Stimulated activated CD4-positive, alpha-beta T cell treated with anti-CD3 and anti-CD28 coated beads, Interleukin-2, amount 100 ng/mL, for 48 hours (primary cell): Measurements from ENCODE around the gene NME3.
"Not testable (repeated sequence)": the region's sequence is repeated elsewhere in the genome, so short reads cannot be mapped to it uniquely, and the experiment has no call there.

Experiments used
- DNase-seq, 2 donors: peaks; one replicate each; pipeline ENCODE4 v3.0.0-alpha.2; 2020

NME3 gene

DNA sequence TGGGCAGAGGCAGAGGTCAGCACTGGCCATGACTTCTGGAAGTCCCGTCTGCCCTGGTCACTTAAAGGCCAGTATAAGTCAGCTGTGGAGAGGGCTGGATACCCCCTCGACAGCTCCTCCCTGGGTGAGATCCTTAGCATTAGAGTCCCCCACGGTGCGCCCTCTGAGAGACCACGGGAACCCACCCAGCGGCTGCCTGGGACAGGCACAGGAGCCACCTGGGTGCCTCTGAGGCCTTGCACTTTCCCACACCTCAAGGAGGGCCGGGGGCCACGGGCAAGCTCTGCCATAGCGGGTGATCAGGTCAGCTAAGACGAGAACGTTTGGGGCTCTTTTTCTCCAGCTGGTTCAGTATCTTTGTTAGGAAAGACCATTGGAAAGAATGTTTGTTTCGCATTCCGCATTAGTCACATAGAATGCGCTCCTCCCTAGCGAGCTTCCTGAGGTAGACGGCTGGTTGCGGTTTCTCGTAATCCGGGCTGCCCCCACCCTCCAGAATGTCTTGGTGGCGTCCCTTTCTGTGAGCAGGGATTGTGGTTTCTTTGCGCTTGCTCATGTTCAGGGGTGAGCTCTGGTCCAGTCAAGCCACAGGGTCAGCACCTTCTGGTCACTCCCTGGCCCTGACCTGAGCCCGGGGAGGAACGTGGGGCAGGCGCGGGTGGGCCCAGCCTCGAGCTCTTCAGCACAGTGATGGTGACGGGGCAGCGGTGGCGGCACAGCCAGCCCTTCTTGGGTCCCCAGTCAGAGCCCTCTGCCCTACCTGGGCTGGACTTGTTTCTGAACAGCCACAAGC, 25.2 kb downstream of the NME3 start:
- DNase-seq, result no peak

DNA sequence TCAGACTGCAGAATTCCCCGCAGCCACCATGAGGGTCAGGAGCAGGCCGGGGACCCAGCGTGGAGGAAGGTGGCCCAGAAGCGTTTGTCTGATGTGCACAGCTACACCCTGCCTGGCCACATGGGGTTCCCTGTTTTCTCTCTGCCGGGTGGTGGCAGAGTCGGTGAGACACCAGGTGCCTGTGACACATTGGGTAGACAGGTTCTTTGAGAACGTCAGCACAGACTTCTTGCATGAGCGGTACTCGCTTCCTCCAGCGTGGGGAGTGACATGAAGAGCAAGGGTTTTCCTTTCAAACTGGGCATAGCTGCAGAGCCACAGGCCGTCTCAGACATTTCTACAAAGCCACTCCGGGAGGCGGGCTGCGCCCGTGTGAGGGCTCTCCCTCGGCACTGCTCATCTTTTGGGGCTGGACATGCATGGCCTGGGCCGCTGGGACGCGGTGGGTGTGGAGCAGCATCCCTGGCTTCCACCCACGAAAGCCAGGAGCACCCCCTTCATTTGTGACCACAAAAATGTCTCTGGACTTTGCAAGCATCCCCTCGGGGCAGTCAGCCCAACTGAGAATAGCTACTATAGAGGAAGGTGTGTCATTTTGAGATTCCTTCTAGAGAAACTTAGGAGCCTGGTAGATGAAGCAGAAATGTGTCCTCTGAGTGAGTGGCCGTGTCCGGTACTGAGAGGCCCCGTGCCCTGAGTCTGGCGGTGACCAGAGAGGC, 26.0 kb downstream of the NME3 start:
- no peak for DNase-seq

DNA sequence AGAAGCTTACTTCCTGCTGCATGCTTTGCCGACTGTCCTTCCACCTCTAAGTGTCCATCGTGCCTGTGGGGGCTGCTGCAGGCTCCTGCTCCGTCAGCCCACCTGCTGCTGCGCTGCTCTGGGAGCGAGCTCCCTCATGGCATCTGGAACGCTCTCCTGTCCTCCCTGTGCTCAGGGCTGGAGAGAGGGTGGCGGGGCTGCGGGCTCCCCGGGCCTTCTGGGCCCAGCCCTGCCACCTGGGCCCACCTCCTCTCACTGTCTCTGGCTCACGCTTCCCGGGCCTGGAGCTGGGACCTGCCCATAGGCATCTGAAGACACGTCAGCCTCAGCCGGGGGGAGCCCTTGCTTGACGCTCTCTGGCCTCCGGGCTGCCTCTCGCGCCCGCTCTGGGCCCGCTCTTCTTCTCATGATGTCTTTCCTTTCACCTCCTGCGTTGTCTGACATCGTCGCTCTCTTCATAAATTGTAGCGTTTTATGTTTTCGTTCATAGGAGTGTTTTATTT, 27.0 kb downstream of the NME3 start:
- DNase-seq, result no peak

DNA sequence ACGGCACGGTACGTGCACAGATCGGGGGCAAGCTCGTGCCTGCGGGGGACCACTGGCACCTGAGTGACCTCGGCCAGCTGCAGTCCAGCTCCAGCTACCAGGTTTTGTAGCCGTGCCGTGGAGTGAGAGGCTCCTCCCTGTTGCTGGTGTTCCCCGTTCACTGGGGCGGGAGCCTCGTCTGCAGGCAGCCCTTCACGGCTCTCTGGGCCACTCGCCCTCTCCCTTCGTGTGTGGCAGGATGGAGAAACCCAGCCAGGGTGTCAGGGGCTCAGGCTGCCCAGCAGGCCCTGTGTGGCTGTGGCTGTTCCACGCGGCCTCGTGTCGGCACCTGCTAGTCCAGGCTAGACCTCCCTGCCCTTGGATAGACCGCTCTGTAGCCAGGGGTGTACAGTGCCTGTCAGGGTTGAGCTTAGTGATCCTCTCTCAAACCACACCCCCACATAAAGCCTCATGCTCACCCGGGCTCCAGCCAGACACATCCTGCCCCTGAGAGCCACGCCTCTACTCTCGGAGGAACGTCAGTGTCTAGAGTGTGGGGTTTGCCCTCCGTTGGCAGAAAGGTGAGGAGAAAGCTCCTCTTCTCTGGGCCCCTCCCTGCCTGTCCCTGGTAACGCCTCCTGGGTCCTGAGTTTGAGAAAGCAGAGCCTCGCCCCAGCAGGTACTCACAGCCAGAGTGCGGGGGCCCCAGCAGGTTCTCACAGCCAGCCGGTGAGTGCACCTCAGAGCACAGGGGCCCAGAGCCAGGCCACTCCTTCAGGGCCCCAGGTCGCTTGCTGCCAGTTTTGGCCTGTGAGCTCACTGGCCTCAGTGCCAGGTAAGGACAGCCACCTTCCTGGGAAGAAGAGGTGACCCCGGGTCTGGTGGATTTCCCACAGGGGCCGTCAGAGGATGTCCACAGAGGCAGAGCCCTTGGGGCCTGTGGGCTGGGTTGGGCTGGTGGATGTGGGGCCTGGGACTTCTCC, 27.7 kb downstream of the NME3 start:
- no peak for DNase-seq

DNA sequence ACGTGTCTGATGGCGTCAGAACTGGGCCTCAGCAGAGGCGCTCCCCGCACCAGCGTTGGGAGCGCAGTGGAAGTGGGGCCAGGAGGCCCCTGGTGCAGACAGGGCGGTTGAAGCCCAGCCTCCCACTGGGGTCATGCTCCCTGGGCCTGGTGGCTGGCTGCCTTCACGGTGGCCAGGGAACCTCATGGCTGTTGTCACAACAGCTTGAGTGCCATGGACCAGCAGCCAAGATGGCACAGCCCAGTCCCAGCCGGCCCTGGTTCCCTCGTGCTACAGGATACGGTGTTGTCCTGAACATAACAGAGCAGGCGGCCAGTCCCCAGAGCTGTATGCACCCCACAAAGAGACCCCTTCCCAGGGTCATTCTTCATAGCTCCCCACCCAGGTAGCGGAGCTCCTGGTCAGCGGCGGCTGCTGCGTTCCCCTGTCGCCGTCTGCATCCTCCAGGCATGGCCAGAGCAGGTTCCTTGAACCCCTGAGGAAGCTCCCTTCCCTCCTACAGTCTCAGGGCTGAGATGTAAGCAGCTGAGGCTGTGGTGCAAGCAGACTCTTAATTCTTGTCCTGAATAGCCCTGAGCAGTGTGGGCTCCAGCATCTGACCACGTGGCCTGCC, 29.7 kb downstream of the NME3 start:
- DNase-seq, result no peak

DNA sequence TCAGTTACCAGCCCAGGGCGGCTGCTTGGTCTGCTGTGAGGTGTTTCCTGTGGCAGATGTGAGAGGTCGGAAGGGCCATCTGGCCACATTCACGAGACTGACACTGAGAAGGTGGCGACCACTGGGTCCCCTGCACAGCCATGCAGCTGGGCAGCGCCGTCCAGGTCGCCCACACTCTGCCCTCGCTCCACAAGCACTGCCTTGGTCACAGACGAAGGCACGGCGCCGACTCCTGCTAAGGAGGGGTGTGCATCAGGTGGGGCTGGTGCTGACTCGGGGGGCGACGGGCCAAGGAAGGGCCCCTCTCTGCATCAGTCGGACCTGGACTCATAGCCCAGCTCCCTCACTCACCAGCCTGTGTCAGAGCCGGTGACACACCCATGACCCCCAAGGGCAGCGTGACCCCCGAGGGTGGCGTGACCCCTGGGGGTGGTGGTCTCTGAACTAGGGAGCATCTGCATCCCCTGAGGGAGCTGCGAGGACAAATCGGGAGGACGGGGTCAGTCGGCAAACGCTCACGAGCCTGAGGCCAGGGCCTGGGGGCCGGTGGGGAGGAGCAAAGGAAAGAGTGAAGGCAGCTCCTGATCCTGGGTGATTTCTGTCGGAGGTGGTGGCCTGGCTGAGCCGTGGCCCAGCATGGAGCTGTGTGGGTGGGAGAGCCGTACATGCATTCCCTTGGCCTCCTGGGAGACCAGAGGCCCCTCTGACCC, 30.4 kb downstream of the NME3 start:
- DNase-seq, result no peak

DNA sequence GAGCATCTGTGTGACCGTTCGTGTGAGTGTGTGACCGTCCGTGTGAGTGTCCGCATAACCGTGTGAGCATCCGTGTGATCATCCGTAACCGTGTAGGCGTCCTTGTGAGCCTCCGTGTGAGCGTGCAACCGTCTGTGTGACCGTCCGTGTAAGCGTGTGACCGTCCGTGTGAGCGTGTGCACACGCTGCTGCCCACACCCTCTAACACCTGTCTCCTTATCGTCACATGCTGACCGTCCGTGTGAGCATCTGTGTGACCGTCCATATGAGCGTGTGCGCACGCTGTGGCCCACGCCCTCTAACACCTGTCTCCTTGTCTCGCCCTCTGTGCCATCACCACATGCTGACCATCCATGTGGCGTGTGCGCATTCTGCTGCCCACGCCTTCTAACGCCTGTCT, 31.1 kb downstream of the NME3 start:
- DNase-seq, result no peak

DNA sequence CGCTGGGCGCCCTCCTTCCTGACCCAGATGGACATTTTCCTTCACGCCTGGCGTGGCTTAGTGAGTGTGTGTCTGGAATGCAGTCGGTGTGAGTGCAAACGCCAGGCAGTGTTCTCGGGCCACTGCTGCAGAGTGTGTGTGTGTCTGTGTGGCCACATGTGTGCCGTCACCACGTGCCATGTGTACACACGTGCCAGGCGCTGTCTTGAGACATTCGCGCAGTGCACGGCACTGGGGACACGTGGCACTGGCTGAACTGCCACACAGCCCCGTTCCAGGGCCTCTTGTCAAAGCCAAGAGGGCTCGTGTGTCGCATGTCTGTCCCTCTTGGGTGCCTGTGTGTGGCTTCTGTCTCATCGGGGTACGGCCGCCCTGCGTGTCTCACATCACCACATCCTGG, 36.5 kb downstream of the NME3 start:
- DNase-seq, result no peak

DNA sequence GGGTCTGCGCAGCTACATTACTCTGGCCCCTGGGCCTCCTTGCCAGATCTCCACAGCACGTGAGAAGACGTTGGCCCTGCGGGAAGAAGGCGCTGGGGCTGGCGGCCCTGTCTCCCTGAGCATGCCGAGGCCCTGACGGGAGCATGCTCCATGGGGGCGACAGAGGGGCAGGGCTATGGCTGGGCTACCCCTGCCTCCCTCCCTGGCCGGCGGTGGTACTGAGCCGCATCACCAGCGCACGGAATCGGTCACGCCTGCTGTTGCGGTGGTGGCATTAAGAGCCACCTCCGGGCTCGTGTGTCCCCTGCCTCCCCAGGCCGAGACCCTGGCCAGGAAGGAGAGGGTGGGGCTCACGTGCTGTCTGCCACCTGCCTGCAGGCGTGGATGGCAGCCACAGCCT, 37.2 kb downstream of the NME3 start:
- DNase-seq, result no peak

DNA sequence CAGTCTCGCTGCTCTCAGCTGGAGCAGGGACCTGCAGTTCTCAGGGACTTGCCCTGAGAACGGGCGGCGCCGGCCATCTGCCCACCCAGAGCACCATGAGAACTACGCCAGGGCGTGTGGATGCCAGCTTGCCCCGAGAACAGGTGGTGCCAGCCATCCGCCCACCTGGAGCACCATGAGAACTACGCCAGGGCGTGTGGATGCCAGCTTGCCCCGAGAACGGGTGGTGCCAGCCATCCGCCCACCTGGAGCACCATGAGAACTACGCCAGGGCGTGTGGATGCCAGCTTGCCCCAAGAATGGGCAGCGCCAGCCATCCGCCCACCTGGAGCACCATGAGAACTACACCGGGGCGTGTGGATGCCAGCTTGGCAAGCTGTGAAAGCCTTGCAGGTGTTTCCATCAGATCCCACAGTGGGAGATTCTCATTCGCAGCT, 38.8 kb downstream of the NME3 start:
- DNase-seq, result not testable (repeated sequence)

DNA sequence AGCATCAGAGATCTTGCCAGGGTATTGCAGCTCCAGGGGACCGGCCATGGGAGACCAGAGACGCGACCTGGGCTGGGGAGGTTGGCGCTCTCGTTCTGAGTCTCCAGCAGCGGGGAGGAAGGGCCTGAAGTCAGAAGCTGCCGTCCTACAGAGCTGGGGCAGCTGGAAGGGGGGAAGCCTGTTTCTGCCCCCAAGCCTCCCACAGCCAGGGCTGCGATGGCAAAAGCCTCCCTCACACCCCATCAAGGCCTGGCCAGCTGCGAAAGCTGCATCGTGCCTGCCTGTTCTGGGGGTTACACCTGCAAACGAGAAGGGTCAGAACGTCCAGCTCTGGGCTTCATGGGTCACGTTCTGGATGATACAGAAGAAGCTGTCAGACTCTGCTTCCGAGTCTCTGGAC, 39.3 kb downstream of the NME3 start:
- DNase-seq, result no peak

DNA sequence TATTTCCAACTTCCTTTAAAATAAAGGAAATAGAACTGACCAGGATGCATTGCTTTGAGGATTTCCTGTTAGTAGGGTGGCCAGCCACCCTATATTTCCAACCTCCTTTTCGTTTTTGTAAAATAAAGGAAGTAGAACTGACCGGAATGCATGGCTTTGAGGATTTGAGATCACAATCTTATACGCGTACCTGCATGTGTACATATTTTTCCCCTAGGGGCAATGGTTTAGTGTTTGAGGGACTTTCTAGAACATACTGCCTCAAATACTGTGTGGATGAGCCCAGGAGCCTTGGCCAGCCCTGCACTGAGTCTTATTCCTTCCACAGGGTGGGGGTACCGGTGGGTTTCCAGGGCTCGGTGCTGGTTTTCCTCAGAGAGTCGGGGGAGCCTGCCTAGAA, 39.7 kb downstream of the NME3 start:
- no peak for DNase-seq

DNA sequence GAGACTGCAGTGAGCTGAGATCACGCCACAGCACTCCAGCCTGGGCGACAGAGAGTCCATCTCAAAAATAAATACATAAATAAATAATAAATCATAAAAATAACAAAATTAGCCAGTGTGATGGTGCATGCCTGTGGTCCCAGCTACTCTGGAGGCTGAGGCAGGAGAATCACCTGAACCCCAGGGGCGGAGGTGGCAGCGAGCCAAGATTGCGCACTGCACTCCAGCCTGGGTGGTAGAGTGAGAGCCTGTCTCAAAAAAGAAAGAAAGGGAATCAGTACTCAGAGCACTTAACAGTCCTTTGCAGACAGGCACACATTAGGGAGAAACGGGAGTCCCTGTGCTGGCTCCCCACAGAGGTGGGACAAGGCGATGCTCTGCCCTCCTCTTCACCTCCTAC, 40.3 kb downstream of the NME3 start:
- no peak for DNase-seq

DNA sequence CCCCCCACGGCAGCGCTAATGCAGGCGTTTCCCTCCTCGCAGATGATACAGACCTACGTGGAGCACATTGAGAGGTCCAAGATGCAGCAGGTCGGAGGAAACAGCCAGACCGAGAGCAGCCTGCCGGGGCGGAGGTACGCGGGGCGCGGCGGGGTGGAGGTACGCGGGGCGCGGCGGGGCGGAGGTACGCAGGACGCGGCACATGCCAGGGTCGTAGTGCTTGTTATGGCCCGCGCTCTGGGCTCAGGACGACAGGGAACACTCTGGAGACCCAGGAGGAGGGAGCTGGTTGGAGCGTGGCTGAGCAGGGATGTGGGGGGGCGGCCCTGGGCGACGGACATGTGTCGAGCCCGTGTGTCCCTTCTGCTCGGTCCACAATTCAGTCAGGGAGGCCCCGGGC, 41.9 kb downstream of the NME3 start:
- no peak for DNase-seq

DNA sequence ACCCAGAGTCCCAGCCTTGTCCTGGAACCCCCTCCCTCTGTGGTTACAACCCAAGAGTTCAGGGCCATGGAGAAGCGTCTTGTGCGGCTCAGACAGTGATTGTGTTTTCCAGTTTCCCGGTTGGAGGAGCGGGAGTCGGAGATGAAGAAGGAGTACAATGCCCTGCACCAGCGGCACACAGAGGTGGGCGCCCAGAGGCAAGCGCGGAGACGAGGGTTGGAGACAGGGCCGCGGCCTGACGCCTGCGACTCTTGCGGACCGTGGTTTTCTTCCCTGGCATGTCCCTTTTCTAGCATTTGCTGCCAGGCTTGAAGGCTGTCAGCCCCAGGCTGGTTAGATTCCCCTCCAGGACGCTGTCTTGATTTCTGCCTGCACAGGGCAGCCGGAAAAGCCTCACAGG, 42.3 kb downstream of the NME3 start:
- DNase-seq, result no peak

DNA sequence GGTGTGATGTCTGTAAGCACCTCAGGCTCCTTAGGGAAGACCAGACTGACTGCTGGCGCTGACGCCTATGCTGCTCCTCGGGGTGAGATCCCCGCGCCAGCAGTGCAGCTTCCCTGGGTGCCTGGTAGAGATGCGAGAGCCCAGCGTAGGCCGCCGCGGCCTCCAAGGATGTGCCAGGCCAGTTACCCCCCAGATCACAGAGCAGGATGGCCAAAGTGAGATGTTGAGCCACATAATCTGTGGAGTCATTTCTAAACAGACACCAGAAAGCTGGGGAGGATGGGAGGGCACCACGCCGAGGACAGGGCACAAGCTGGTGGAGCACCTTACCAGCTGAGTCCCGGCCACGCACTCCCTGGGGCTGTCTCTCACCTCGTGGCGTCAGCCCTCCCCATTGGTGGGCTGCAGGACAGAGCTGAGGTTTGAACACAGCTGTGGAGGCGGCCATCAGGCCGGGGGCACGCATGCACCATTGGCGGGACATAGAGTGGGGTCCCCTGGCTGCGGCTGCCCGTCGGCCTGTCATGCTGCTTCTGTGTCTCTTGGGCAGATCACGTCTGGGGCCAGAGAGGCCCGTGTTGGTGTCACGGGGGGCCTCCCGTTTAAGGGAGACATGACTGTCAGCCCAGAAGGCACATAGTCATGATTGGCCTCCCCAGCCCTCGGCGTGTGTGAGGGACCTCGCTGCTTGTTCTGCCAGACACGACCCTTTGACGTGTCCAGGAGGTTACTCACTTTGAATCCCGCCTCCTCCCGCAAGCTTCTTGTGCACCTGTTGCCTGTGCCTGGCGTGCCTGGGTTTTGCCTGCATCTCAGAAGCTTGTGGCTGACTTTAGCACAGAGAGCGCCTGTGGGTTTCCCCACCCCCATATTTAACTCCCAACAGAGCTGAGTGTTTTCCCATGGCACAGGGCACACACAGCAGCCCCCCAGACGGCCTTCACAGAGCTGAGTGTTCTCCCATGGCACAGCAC, 43.4 kb downstream of the NME3 start:
- no peak for DNase-seq

DNA sequence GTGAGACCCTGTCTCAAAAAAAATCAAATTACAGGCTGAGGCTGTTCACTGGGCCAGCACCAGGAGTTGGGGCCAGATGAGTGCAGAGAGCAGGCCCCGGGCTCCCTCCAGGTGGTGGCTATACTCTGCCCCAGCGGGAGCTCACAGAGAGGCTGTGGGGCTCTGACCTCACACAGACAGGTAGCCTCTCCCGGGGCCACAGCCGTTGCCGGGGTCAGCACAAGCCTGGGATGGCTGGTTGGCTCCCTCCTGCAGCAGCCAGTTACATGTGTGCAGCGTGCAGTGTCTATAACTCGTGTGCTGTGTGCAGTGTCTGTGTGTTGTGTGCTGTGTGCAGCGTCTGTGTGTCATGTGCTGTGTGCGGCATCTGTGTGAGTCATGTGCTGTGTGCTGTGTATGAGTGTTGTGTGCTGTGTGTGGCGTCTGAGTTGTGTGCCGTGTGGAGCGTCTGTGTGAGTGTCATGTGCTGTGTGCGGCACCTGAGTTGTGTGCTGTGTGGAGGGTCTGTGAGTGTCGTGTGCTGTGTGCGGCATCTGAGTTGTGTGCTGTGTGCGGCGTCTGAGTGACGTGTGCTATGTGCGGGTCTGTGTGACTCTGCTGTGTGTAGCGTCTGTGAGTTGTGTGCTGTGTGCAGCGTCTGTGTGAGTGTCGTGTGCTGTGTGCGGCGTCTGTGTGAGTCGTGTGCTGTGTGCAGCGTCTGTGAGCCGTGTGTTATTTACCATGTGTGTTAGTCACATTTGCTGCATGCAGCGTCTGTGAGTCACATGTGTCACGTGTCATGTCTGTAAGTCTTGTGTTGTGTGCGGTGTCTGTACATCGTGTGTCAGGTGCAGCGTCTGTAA, 44.5 kb downstream of the NME3 start:
- no peak for DNase-seq

DNA sequence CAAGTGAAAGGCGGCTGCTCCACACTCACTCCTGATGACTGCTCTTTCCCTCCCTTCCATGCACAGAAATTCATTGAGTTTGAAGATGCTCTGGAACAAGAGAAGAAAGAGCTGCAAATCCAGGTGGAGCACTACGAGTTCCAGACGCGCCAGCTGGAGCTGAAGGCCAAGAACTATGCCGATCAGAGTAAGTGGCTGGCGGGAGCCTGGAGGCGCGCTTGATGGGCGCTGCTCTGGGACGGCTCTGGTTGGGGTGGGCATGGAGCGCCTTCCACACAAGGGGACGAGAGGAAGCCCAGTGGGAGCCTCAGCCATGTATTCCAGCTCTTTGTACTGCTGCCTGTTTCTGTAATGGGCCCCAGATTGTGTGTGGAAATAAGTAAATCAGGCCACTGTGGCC, 46.9 kb downstream of the NME3 start:
- DNase-seq, result no peak

DNA sequence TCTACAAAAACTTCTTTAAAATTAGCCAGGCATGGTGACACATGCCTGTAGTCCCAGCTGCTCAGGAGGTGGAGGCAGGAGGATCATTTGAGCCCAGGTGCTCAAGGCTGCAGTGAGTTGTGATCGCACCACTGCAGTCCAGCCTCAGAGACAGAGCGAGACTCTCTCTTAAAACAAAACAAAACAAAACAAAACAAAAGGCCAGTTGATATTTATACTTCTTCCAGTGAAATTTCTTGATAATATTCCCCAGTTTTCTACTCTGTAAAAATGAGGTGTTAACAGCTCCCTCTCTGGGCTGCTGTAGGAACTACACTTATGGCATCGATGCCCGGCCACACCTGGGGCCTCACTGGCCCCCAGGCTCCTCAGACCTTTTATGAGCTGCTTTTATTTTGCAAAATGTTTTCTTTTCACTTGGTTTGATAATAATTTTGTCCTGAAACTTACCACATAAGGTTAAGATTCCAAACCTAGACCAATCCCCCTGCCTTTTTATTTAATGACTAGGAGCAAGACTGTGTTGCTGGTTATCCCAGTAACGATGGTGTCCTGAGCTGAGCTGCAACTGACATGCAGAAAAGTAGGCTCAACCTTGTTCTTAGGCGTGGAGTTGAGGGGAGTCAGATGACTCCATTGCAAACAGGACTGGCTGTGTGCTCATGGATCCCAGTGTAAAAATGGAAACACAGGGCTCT, 47.7 kb downstream of the NME3 start:
- peak; percentile 38 to 43 for DNase-seq
